Measurements from ENCODE around the gene TRIM24.
A peak's percentile ranks its signal among the peaks of the same experiment; 100 is the strongest.
"Not testable (repeated sequence)": the region's sequence is repeated elsewhere in the genome, so short reads cannot be mapped to it uniquely, and the experiment has no call there.

TRIM24 gene

GRCh38 chr7:138495485-138495884 is 35.4 kb downstream of the TRIM24 start:
- DNase-seq (ENCODE audit: low read depth) = no peak

GRCh38 chr7:138499340-138499739 is 39.3 kb downstream of the TRIM24 start:
- DNase-seq (ENCODE audit: low read depth) = no peak

- not testable (repeated sequence) for DNase-seq (ENCODE audit: low read depth)
These were observed 40.2 kb downstream of the TRIM24 start for GRCh38 chr7:138500303-138500702.

DNA sequence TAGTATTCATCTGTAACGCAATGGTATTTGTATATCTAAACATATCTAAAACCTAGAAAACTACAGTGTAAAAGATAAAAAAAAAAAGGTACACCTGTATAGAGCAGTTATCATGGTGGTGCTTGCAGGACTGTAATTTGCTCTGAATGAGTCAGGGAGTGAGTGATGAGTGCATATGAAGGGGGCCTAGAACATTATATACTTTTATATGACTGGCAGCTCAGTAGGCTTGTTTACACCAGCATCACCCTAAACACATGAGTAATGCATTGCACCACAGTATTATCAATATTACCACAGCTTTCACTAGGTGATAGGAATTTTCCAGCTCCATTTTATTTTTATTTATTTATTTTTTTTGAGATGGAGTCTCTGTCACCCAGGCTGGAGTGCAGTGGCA is 40.8 kb downstream of the TRIM24 start:
- DNase-seq (ENCODE audit: low read depth) = peak; percentile 6

- DNase-seq (ENCODE audit: low read depth) = no peak
These were observed 42.1 kb downstream of the TRIM24 start for GRCh38 chr7:138502023-138502767.

- no peak for DNase-seq (ENCODE audit: low read depth)
These were observed 45.4 kb downstream of the TRIM24 start for GRCh38 chr7:138505361-138505873.

DNA sequence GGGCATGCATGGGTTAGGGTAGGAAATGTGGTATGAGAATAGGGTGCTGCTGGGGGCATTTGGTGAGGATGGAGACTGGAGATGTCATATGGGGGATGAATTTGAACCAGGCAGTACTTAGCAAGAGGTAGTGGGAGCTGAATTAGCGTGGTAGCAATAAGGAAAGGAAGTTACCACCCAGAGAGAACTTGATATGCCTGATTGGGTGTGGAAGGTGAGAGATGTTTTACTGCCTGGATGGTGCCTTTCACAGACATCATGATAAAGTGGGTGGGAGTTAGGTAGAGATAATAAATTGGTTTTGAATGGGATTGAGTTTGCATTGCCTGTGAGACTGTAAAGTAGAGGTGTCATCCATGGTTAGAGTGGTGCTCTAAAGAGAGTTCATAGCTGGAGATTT is 46.7 kb downstream of the TRIM24 start:
- DNase-seq (ENCODE audit: low read depth) = no peak

- no peak for DNase-seq (ENCODE audit: low read depth)
These were observed 49.9 kb downstream of the TRIM24 start for GRCh38 chr7:138510003-138510402.

DNA sequence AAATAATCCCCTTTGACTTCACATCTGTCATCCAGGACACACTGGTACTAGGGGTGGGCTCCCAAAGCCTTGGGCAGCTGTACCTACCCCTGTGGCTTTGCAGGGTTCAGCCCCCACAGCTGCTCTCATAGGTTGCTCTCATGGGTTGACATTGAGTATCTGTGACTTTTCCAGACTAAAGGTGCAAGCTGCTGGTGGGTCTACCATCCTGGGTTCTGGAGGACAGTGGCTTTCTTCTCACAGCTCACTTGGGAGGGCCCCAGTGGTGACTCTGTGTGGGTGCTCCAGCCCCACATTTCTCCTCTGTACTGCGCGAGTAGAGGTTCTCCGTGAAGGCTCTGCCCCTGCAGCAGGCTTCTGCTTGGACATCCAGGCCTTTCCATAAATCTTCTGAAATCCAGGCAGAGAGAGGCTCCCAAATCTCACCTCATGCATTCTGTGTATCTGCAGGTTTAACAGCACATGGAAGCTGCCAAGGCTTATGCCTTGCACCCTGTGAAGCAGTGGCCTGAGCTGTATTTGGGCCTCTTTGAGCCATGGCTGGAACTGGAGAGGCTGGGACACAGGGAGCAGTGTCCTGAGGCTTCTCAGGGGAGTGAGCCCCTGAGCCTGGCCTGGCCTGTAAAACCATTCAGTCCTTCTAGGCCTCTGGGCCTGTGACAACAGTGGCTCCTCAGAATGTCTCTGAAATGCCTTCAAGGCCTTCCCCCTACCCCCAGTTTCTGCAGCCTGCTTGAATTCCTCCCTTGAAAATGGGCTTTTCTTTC is 52.2 kb downstream of the TRIM24 start:
- DNase-seq (ENCODE audit: low read depth) = no peak

GRCh38 chr7:138512885-138513284 is 52.8 kb downstream of the TRIM24 start:
- no peak for DNase-seq (ENCODE audit: low read depth)

- no peak for DNase-seq (ENCODE audit: low read depth)
These were observed 53.3 kb downstream of the TRIM24 start for GRCh38 chr7:138513344-138513871.

DNA sequence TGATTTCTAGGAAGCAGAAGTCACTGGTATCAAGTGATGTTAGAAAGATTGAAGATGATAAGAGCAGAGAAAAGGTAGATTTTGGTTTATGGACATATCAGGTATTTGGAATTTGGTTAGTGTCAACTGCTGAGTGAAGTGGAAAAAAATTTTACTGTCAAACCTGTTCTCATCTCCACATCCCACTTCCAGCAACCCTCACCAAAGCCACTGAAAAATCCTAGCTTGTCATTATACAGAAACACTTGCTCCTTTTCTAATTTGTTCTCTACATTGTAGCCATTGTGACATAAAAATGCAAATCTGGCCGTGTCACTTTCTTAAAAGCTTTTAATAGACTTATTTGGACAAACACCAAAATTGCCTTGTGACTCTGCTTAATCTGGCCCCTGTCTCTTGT is 54.0 kb downstream of the TRIM24 start:
- no peak for DNase-seq (ENCODE audit: low read depth)

- DNase-seq (ENCODE audit: low read depth) = no peak
These were observed 55.0 kb downstream of the TRIM24 start for GRCh38 chr7:138515001-138515528.

DNA sequence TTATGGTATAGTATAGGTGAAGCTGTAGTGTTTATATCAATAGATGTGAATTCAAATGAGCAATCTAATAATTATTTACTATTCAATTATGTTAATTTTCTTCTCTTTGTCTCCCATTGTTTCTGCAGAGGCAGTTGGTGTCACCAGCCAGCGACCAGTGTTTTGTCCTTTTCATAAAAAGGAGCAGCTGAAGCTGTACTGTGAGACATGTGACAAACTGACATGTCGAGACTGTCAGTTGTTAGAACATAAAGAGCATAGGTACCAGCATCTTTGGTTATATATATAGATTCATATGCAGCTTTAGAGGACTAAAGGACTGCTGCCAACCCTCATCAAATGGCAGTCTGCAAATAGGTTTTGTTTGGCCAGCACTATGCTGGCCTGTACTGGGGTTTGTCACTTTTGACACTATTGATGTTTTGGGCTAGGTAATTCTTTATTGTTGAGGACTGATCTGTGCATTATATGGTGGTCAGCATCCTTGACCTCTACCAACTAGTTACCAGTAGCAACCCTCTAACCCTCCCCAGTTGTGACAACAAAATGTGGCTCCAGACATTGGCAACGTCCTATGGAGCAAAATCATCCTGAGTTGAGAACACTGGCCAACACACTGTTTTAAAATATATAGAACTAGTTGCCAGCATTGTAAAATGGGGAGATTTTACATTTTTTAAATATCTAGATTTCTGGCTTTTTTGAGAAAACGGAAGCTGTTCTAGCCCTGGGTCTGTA is 59.2 kb downstream of the TRIM24 start:
- DNase-seq (ENCODE audit: low read depth) = no peak

GRCh38 chr7:138520742-138521141 is 60.7 kb downstream of the TRIM24 start:
- DNase-seq (ENCODE audit: low read depth) = no peak

GRCh38 chr7:138521837-138522461 is 61.9 kb downstream of the TRIM24 start:
- DNase-seq (ENCODE audit: low read depth) = no peak

DNA sequence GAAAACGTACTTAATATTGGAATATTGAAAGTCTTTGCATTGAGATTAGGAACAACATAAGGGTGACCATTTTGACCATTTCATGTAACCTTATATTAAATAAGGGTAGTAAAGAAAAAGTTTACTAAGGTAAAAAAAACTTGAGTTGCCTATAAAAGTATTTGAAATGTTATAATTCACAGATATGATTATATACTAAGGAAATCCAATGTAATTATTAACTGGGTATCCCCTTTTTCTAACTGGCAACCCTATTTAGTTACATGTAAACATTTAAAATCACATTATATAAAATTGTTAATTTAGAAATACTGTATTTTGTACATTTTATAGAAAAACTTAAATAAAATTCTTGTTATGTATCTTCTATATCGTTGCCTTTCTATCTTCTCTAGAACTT is 64.2 kb downstream of the TRIM24 start:
- no peak for DNase-seq (ENCODE audit: low read depth)

- no peak for DNase-seq (ENCODE audit: low read depth)
These were observed 65.7 kb downstream of the TRIM24 start for GRCh38 chr7:138525757-138526156.

GRCh38 chr7:138527746-138528223 is 67.7 kb downstream of the TRIM24 start:
- no peak for DNase-seq (ENCODE audit: low read depth)

GRCh38 chr7:138536833-138537232 is 76.8 kb downstream of the TRIM24 start:
- DNase-seq (ENCODE audit: low read depth) = not testable (repeated sequence)

- peak; percentile 42 for DNase-seq (ENCODE audit: low read depth)
These were observed 78.5 kb downstream of the TRIM24 start for GRCh38 chr7:138538518-138538917.

All from ELR (cell line).